KMS-11 (cell line): ENCODE measurements around the gene CMIP.

Source experiments
- H2AFZ ChIP-seq: fragments of 200-600 bp; sonication (generic); 2 replicates; pipeline ENCODE4 v1.6.1; 2016; ENCODE audit warnings: antibody characterized with exemption, mixed run types, low read depth
- H3K27ac ChIP-seq: fragments of 200-600 bp; sonication (generic); 2 replicates; pipeline ENCODE4 v1.6.1; 2016; ENCODE audit warnings: mild to moderate bottlenecking, mixed run types
- H3K27me3 ChIP-seq: fragments of 200-600 bp; sonication (generic); 2 replicates; pipeline ENCODE4 v1.6.1; 2017; ENCODE audit warnings: mild to moderate bottlenecking, low read depth, mixed run types, moderate library complexity; ENCODE audit not compliant: insufficient read depth
- H3K36me3 ChIP-seq: fragments of 200-600 bp; sonication (generic); 2 replicates; pipeline ENCODE4 v1.6.1; 2017; ENCODE audit warnings: mild to moderate bottlenecking, mixed run types; ENCODE audit not compliant: insufficient read depth
- H3K4me1 ChIP-seq: fragments of 200-600 bp; sonication (generic); 2 replicates; pipeline ENCODE4 v1.6.1; 2016; ENCODE audit warnings: mild to moderate bottlenecking, low read depth, mixed run types; ENCODE audit not compliant: poor library complexity, severe bottlenecking
- H3K4me2 ChIP-seq: fragments of 200-600 bp; sonication (generic); 2 replicates; pipeline ENCODE4 v1.7.0; 2016; ENCODE audit warnings: mild to moderate bottlenecking, mixed run types
- H3K4me3 ChIP-seq: fragments of 200-600 bp; sonication (generic); IDR thresholded peaks from 2 replicates; pipeline ENCODE4 v1.6.1; 2017; ENCODE audit warnings: low read depth, low read length, mixed read lengths; ENCODE audit not compliant: insufficient read depth
- H3K79me2 ChIP-seq: fragments of 200-600 bp; sonication (generic); 2 replicates; pipeline ENCODE4 v1.6.1; 2016; ENCODE audit warnings: low read depth, mixed run types; ENCODE audit not compliant: insufficient read depth
- H3K9ac ChIP-seq: fragments of 200-600 bp; sonication (generic); 2 replicates; pipeline ENCODE4 v1.6.1; 2016; ENCODE audit warnings: mild to moderate bottlenecking, mixed run types
- H4K20me1 ChIP-seq: fragments of 200-600 bp; sonication (generic); 2 replicates; pipeline ENCODE4 v1.6.1; 2016; ENCODE audit warnings: mild to moderate bottlenecking, mixed run types; ENCODE audit not compliant: insufficient read depth
- CTCF ChIP-seq: fragments of 200-600 bp; sonication (generic); conservative IDR thresholded peaks from 2 replicates; pipeline ENCODE4 v1.6.1; 2017; ENCODE audit warnings: low read depth, mild to moderate bottlenecking, antibody characterized with exemption, low read length, moderate library complexity, mixed read lengths

CMIP gene

DNA sequence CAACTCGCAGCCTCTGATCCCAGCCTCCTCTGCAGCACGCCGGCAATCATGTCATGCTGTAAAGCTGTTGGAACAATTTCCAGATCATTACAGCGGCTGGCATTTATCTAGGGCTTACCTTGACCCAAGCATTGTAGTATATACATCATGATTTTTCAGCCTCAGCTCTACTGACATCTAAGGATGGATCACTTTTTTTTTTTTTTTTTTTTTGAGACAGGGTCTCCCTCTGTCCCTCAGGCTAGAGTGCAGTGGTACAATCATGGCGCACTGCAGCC, 103.3 kb downstream of the CMIP start:
- H3K4me2 ChIP-seq: no peak overlapping the region
- H3K79me2 ChIP-seq: peaks cover 82% of the 10 kb centered on the region
- no peak overlapping the region for H3K4me3 ChIP-seq
- no peak overlapping the region for H3K27ac ChIP-seq
- H2AFZ ChIP-seq: no peak overlapping the region
- H3K27me3 ChIP-seq: no peaks in the 10 kb centered on the region
- no peaks in the 10 kb centered on the region for H3K36me3 ChIP-seq
- TF ChIP-seq CTCF: no peak
- H3K4me1 ChIP-seq: no peaks in the 10 kb centered on the region
- H4K20me1 ChIP-seq: peaks cover 10% of the 10 kb centered on the region; the same call in 1 of the 2 replicates
- no peak overlapping the region for H3K9ac ChIP-seq

- no peaks in the 10 kb centered on the region for H3K27me3 ChIP-seq
- no peak for TF ChIP-seq CTCF
- no peak overlapping the region for H3K27ac ChIP-seq
- H3K9ac ChIP-seq: no peak overlapping the region
- H3K4me3 ChIP-seq: no peak overlapping the region
- peaks cover under 1% of the 10 kb centered on the region for H3K4me1 ChIP-seq
- H4K20me1 ChIP-seq: peaks cover 10% of the 10 kb centered on the region; the same call in 1 of the 2 replicates
- no peak overlapping the region for H3K4me2 ChIP-seq
- H3K36me3 ChIP-seq: no peaks in the 10 kb centered on the region
- H3K79me2 ChIP-seq: peaks cover 80% of the 10 kb centered on the region
- no peak overlapping the region for H2AFZ ChIP-seq
These were observed 103.9 kb downstream of the CMIP start for GRCh38 chr16:81548551-81548875.

DNA sequence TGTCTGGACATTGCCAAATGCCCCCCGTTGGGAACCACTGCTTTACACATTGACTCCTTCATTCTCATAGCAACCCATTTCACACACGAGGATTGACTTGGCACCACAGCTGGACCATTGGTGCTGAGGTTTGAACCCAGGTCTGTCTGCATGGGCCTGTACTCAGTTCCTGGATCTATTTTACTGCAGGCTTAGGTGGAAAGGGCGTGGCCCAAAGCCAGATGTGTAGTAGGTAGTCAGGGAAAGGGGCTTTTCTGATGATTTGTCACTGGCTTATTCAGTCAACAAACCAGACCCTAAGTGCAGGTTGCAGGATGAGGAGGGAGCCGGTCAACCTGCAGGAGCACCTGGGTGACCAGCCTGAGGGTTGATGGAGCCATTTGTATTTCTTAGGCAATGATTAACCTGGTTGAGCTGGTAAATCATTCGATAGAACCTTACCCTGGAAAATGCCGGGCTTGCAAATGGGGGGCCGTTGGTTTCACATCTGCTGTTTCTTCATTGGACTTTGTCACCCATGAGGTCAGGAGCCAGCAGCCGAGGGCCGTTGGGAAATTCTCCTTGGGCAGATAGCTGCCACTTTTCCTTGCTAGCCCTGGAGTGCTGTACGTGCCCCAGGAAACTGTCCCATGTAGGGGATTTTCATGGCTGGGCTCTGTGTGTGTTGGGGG, 104.4 kb downstream of the CMIP start:
- H3K4me2 ChIP-seq: no peak overlapping the region
- no peak overlapping the region for H2AFZ ChIP-seq

GRCh38 chr16:81549547-81550431, 105.2 kb downstream of the CMIP start:
- H3K4me2 ChIP-seq: no peak overlapping the region
- H2AFZ ChIP-seq: no peak overlapping the region
- no peak overlapping the region for H3K27ac ChIP-seq
- peaks cover 76% of the 10 kb centered on the region; the same call in 1 of the 2 replicates for H3K79me2 ChIP-seq
- no peak overlapping the region for H3K9ac ChIP-seq
- TF ChIP-seq CTCF: no peak
- peaks cover 4% of the 10 kb centered on the region; the same call in 1 of the 2 replicates for H4K20me1 ChIP-seq
- H3K4me1 ChIP-seq: peaks cover 11% of the 10 kb centered on the region
- H3K27me3 ChIP-seq: no peaks in the 10 kb centered on the region
- no peak overlapping the region for H3K4me3 ChIP-seq
- no peaks in the 10 kb centered on the region for H3K36me3 ChIP-seq

More for the DNA sequence above, 104.4 kb downstream of the CMIP start:
- Histone ChIP-seq H3K27me3 (no peaks in the 10 kb centered on the region), H3K27ac (no peak overlapping the region), H3K4me3 (no peak overlapping the region), H3K4me1 (peaks cover 6% of the 10 kb centered on the region), H3K9ac (no peak overlapping the region), H4K20me1 (peaks cover 10% of the 10 kb centered on the region; the same call in 1 of the 2 replicates), H3K79me2 (peaks cover 76% of the 10 kb centered on the region), H3K36me3 (no peaks in the 10 kb centered on the region)
- TF ChIP-seq CTCF: no peak
